ENCODE measurements around the gene LIMS2. TPM values are rescaled to one million over a fixed set of nuclear protein-coding genes. Genes with fewer than 3 reads are reported as not detected.

The LIMS2 gene
- total RNA-seq, 4 donors from 2014 or later, result 99.2 to 342 (median 175) TPM

GRCh38 chr2:127589358-127589757 is 86.0 kb downstream of the LIMS2 start:
- Histone ChIP-seq H3K36me3 (no peaks in the 10 kb centered on the region), H3K27me3 (no peaks in the 10 kb centered on the region), H3K4me1 (peaks cover 0 to 8% (median 0%) of the 10 kb centered on the region in 4 donors), H3K4me3 (no peak overlapping the region), H3K9me3 (no peaks in the 10 kb centered on the region), H3K27ac (replicated peaks in 1 of 4) (no peak overlapping the region)
- TF ChIP-seq, protein P1, sequence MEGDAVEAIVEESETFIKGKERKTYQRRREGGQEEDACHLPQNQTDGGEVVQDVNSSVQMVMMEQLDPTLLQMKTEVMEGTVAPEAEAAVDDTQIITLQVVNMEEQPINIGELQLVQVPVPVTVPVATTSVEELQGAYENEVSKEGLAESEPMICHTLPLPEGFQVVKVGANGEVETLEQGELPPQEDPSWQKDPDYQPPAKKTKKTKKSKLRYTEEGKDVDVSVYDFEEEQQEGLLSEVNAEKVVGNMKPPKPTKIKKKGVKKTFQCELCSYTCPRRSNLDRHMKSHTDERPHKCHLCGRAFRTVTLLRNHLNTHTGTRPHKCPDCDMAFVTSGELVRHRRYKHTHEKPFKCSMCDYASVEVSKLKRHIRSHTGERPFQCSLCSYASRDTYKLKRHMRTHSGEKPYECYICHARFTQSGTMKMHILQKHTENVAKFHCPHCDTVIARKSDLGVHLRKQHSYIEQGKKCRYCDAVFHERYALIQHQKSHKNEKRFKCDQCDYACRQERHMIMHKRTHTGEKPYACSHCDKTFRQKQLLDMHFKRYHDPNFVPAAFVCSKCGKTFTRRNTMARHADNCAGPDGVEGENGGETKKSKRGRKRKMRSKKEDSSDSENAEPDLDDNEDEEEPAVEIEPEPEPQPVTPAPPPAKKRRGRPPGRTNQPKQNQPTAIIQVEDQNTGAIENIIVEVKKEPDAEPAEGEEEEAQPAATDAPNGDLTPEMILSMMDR (IDR thresholded peaks at IDR 0.05), result no peak
- TF ChIP-seq POLR2A (IDR thresholded peaks at IDR 0.05; ENCODE audit: low read depth), result no peak
- no peak for TF ChIP-seq POLR2AphosphoS5 (IDR thresholded peaks at IDR 0.05)
- TF ChIP-seq EP300 (IDR thresholded peaks at IDR 0.05), result no peak
- intact Hi-C loops (cut with DNase I), result no loop called here
- no peak for DNase-seq (ENCODE audit: extremely low spot score)
- 98% methylated on average over 3 of the region's 3 CpGs for WGBS

Other genes with a start within 250 kb of the LIMS2 start
- gene IWS1, start 149.0 kb downstream of the LIMS2 start, total RNA-seq, result 10 to 100 TPM; 32.6 to 38.1 (median 34.7) TPM
- under 1 TPM in 3 of 4 donors, not detected in 1; 0.19 to 0.98 (median 0.33) TPM for gene MYO7B, start 139.8 kb downstream of the LIMS2 start, total RNA-seq
- gene GPR17, start 29.4 kb downstream of the LIMS2 start, total RNA-seq, result under 1 TPM in 1 of 4 donors, not detected in 3; 0.40 TPM
- gene SFT2D3, start 26.0 kb upstream of the LIMS2 start, total RNA-seq, result 10 to 100 TPM in 1 of 4 donors, 1 to 10 TPM in 3; 5.8 to 11.8 (median 9.4) TPM
- gene WDR33, start 135.6 kb upstream of the LIMS2 start, total RNA-seq, result 10 to 100 TPM; 25.8 to 35.3 (median 33.3) TPM
- 10 to 100 TPM; 13.7 to 18.5 (median 14.7) TPM for gene POLR2D, start 182.6 kb upstream of the LIMS2 start, total RNA-seq
- 10 to 100 TPM; 10.4 to 13.2 (median 11.4) TPM for gene AMMECR1L, start 210.4 kb upstream of the LIMS2 start, total RNA-seq